ELR (cell line): ENCODE data around the gene MEG3.

Experiments
- DNase-seq: peaks from one replicate; pipeline ENCODE4 v3.0.0-alpha.2; 2015; ENCODE audit warnings: low read depth

Gene MEG3

GRCh38 chr14:100825713-100826331 is at the start of gene MEG3:
Gene MEG3 (plus strand): TSS chr14:100826118.
- peak; percentile 88 for DNase-seq

- no peak for DNase-seq
Measured at GRCh38 chr14:100776681-100777365, 49.1 kb upstream of the MEG3 start.

GRCh38 chr14:100777366-100777817 is 48.5 kb upstream of the MEG3 start:
- DNase-seq, result no peak

GRCh38 chr14:100777818-100778525 is 47.9 kb upstream of the MEG3 start:
- no peak for DNase-seq

GRCh38 chr14:100778526-100778882 is 47.4 kb upstream of the MEG3 start:
- no peak for DNase-seq

GRCh38 chr14:100778951-100779690 is 46.8 kb upstream of the MEG3 start:
- no peak for DNase-seq

- DNase-seq, result no peak
Measured at GRCh38 chr14:100779691-100780080, 46.2 kb upstream of the MEG3 start.

GRCh38 chr14:100780246-100780645 is 45.7 kb upstream of the MEG3 start:
- no peak for DNase-seq

- DNase-seq, result no peak
Measured at GRCh38 chr14:100780646-100781355, 45.1 kb upstream of the MEG3 start.

- DNase-seq, result no peak
Measured at GRCh38 chr14:100781952-100782351, 44.0 kb upstream of the MEG3 start.

GRCh38 chr14:100782516-100783320 is 43.2 kb upstream of the MEG3 start:
- DNase-seq, result no peak

- no peak for DNase-seq
Measured at GRCh38 chr14:100783630-100784370, 42.1 kb upstream of the MEG3 start.

GRCh38 chr14:100784523-100785337 is 41.2 kb upstream of the MEG3 start:
- DNase-seq, result no peak

- no peak for DNase-seq
Measured at GRCh38 chr14:100785338-100785615, 40.6 kb upstream of the MEG3 start.

- no peak for DNase-seq
Measured at GRCh38 chr14:100785626-100786025, 40.3 kb upstream of the MEG3 start.

GRCh38 chr14:100786131-100786530 is 39.8 kb upstream of the MEG3 start:
- no peak for DNase-seq

GRCh38 chr14:100786576-100787219 is 39.2 kb upstream of the MEG3 start:
- DNase-seq, result no peak

GRCh38 chr14:100787659-100788058 is 38.3 kb upstream of the MEG3 start:
- no peak for DNase-seq

- DNase-seq, result no peak
Measured at GRCh38 chr14:100788517-100788916, 37.4 kb upstream of the MEG3 start.
